Breast epithelium (tissue), 4 donors: Measurements from ENCODE around the gene AMER1. TPM values are rescaled to one million over a fixed set of nuclear protein-coding genes. Genes with fewer than 3 reads are reported as not detected.

Source experiments
- DNase-seq, 2 donors: peaks; one replicate each; pipeline ENCODE4 v3.0.0-alpha.2; 2019; ENCODE audit warnings: low spot score in 2 of 2
- H3K27ac ChIP-seq, 2 donors: fragments of 200-600 bp; sonication (generic) in 1 of 2; one replicate each; pipeline ENCODE4 v1.5.1; 2016 to 2019; ENCODE audit warnings: mild to moderate bottlenecking in 1 of 2
- H3K27me3 ChIP-seq, 2 donors: fragments of 200-600 bp; sonication (generic) in 1 of 2; one replicate each; pipeline versions ENCODE4 v1.5.1 to v1.6.0; 2017 to 2019; ENCODE audit warnings: control low read depth in 1 of 2, mild to moderate bottlenecking in 1 of 2
- H3K36me3 ChIP-seq: fragments of 200-600 bp; one replicate; pipeline ENCODE4 v1.5.1; 2019
- H3K4me1 ChIP-seq, 2 donors: fragments of 200-600 bp; sonication (generic); one replicate each; pipeline ENCODE4 v1.5.1; 2016 to 2019; ENCODE audit warnings: control low read depth in 1 of 2
- H3K4me3 ChIP-seq, 3 donors: fragments of 200-600 bp; sonication (generic); 1 replicate in 2 of 3; 2 replicates in 1 of 3; pipeline ENCODE4 v1.5.1; 2016 to 2019; ENCODE audit warnings: mild to moderate bottlenecking in 3 of 3, moderate library complexity in 2 of 3
- H3K9me3 ChIP-seq, 2 donors: fragments of 200-600 bp; sonication (generic) in 1 of 2; one replicate each; pipeline ENCODE4 v1.5.1; 2016 to 2019; ENCODE audit warnings: control low read depth in 1 of 2
- POLR2A ChIP-seq: fragments of 450-650 bp; IDR thresholded peaks from one replicate; pipeline ENCODE4 v1.6.1; 2016; ENCODE audit warnings: antibody characterized with exemption, mild to moderate bottlenecking, moderate library complexity
- POLR2AphosphoS5 ChIP-seq, 3 donors: sonication (generic); formaldehyde crosslinking; IDR thresholded peaks; one replicate each; pipeline ENCODE4 v1.6.1; 2017; ENCODE audit warnings: antibody characterized with exemption in 3 of 3
- intact Hi-C: fragments of 100-400 bp; cut with DNase I; formaldehyde crosslinking; loops from one replicate; pipeline ENCODE4 v1.15.1; 2023; ENCODE audit warnings: low total_unique reads
- total RNA-seq, 3 donors: library from RNA; depleted of rRNA; stranded (reverse); fragments of >200 nt; gene quantifications; one replicate each; pipeline ENCODE4 v1.1.0, GENCODE V29; 2016
- TF ChIP-seq, protein P1 (sequence below), 3 donors: fragments of 450-650 bp; IDR thresholded peaks; one replicate each; pipeline ENCODE4 v1.5.1; 2016 to 2017; ENCODE audit warnings: antibody characterized with exemption in 3 of 3, mild to moderate bottlenecking in 3 of 3, moderate library complexity in 3 of 3

AMER1 gene
- total RNA-seq, 3 donors from 2014 or later, result 3.7 to 5.3 (median 4.3) TPM

DNA sequence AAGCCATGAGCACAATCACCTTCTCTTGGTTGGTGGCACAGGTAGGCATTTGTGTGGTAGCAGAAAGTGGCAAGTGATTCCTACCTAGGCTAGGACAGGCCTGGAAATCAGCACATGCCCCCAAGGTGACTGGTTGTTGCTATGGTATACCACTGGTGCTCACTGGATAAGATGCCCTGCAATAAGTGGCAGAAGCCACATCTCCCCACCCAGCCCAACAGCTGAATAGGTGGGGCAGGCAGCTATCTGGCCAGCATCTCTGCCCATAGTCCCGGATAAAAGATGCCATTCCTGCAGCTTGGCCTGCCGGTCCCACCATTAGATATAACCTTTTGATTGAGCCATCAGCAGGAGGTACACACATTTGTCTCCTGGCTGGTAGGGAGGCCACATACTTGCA, 21.1 kb downstream of the AMER1 start:
- no peaks in the 10 kb centered on the region for H3K9me3 ChIP-seq
- no peaks in the 10 kb centered on the region for H3K36me3 ChIP-seq
- TF ChIP-seq, protein P1, sequence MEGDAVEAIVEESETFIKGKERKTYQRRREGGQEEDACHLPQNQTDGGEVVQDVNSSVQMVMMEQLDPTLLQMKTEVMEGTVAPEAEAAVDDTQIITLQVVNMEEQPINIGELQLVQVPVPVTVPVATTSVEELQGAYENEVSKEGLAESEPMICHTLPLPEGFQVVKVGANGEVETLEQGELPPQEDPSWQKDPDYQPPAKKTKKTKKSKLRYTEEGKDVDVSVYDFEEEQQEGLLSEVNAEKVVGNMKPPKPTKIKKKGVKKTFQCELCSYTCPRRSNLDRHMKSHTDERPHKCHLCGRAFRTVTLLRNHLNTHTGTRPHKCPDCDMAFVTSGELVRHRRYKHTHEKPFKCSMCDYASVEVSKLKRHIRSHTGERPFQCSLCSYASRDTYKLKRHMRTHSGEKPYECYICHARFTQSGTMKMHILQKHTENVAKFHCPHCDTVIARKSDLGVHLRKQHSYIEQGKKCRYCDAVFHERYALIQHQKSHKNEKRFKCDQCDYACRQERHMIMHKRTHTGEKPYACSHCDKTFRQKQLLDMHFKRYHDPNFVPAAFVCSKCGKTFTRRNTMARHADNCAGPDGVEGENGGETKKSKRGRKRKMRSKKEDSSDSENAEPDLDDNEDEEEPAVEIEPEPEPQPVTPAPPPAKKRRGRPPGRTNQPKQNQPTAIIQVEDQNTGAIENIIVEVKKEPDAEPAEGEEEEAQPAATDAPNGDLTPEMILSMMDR (IDR thresholded peaks at IDR 0.05), result no peak
- no peak for TF ChIP-seq POLR2AphosphoS5 (IDR thresholded peaks at IDR 0.05)
- no peak for TF ChIP-seq POLR2A
- H3K27ac ChIP-seq, result no peak overlapping the region
- H3K4me3 ChIP-seq, result no peak overlapping the region
- no peak for DNase-seq
- H3K27me3 ChIP-seq, result peaks cover 0 to 17% of the 10 kb centered on the region in 2 donors
- intact Hi-C loops, result no loop called here
- H3K4me1 ChIP-seq, result no peaks in the 10 kb centered on the region

DNA sequence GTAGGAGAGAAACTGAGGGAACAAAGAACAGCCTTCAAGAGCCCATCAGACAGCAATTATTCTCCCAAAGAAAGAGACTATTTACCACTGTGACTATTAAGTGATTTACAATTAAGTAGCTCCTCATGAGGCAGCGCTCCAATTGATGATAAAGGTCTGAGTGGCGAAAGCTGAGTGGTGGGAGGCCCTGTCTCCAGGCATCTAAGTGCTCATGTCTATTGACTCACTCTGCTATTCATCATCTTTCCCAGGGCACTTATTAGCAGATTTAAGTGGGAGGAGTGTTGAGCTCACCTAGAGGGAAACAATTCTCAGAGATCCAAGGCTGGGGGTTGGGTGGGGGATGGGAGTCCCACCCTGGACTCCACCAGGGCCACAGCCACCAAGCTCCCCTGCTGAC, 23.3 kb downstream of the AMER1 start:
- Histone ChIP-seq H3K36me3 (no peaks in the 10 kb centered on the region), H3K27me3 (peaks cover 0 to 24% of the 10 kb centered on the region in 2 donors), H3K4me1 (no peaks in the 10 kb centered on the region), H3K27ac (no peak overlapping the region), H3K4me3 (no peak overlapping the region), H3K9me3 (no peaks in the 10 kb centered on the region)
- intact Hi-C loops, result no loop called here
- no peak for TF ChIP-seq POLR2AphosphoS5 (IDR thresholded peaks at IDR 0.05)
- no peak for DNase-seq

DNA sequence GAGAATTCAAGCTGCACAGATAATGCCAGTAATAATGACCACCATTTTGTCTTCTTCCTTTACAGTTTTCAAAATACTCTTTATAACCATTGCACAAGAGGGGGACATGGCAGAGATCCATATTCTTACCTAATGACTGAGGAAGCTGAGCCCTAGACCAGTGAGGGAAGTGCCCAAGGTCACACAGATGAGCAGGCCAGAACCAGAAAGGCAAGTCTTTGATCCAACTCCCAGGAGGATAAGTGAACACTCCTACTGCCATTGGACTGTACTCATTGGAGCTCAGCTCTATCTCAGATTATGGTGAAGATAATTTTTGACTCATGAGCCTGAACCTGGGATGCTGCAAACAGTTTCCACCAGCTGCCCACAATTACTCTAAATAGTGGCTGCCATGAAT, 28.6 kb downstream of the AMER1 start:
- no peak for DNase-seq
- TF ChIP-seq POLR2AphosphoS5 (IDR thresholded peaks at IDR 0.05) (no peak), POLR2A (no peak)
- TF ChIP-seq, protein P1 (IDR thresholded peaks at IDR 0.05), result no peak
- H3K9me3 ChIP-seq, result no peaks in the 10 kb centered on the region
- no peaks in the 10 kb centered on the region for H3K4me1 ChIP-seq
- no peak overlapping the region for H3K27ac ChIP-seq
- peaks cover 0 to 18% of the 10 kb centered on the region in 2 donors for H3K27me3 ChIP-seq
- no peaks in the 10 kb centered on the region for H3K36me3 ChIP-seq
- no peak overlapping the region for H3K4me3 ChIP-seq
- intact Hi-C loops, result no loop called here

DNA sequence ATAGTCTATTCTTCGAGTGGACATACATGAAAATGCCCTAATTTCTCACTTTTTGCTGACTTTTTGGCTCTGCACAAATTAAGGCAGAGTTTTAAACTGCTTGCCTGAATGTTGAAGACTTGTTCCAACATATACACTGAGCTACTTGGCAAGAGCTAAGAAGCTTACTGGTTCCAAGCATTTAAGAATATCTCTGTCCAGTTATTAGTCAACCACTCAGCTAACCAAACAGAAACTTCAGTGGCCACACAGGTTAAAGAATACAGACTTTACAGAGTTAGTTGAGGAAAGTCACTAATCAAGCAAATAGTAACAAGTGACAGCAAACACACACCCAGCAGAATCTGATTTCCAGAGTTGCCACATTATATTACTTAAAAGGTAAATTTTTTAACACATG, 35.5 kb downstream of the AMER1 start:
- Histone ChIP-seq H3K4me3 (no peak overlapping the region), H3K27me3 (peaks cover 0 to 13% of the 10 kb centered on the region in 2 donors), H3K9me3 (no peaks in the 10 kb centered on the region), H3K4me1 (no peaks in the 10 kb centered on the region), H3K36me3 (no peaks in the 10 kb centered on the region), H3K27ac (no peak overlapping the region)
- TF ChIP-seq POLR2AphosphoS5 (IDR thresholded peaks at IDR 0.05) (no peak), POLR2A (no peak)
- TF ChIP-seq, protein P1 (IDR thresholded peaks at IDR 0.05), result no peak
- DNase-seq, result no peak
- intact Hi-C loops, result no loop called here

DNA sequence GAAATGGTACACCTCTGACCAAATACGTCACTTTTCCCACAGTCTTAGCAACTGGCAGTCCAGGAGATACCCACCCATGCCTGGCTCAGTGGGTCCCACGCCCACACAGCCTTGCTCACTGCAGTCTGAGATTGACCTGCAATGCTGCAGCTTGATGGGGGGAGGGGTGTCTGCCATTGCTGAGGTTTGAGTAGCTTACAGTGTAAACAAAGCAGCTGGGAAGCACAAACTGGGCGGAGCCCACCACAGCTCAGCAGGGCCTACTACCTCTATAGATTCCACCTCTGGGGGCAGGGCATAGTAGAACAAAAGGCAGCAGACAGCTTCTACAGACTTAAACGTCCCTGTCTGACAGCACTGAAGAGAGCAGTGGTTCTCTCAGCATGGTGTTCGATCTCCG, 52.7 kb downstream of the AMER1 start:
- TF ChIP-seq POLR2AphosphoS5 (IDR thresholded peaks at IDR 0.05), result no peak
- no peak for TF ChIP-seq POLR2A
- TF ChIP-seq, protein P1 (IDR thresholded peaks at IDR 0.05), result no peak
- Histone ChIP-seq H3K27ac (no peak overlapping the region), H3K4me1 (no peaks in the 10 kb centered on the region), H3K27me3 (peaks cover 0 to 10% of the 10 kb centered on the region in 2 donors), H3K9me3 (peaks cover 0 to 18% of the 10 kb centered on the region in 2 donors), H3K4me3 (no peak overlapping the region), H3K36me3 (no peaks in the 10 kb centered on the region)
- intact Hi-C loops, result no loop called here
- no peak for DNase-seq

DNA sequence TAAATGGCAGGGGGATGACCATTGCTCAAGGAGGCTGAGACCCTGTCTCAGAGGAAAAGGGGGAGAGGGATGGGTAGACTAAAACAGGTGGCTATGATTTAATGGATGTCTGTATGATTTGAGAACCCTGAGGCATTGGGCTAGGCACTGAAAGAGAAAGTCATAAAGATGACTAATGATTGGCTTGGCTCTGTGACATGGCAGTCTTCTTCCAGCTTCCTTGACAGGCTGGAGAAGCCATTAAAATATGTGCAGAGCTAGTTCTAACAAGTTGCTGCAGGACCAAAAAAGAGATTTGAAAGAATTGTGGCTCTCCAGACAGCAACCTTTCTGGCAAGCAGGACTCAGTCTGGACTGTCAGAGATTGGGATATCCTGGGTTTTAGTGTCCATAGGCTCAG, 53.6 kb downstream of the AMER1 start:
- peaks cover 0 to 10% of the 10 kb centered on the region in 2 donors for H3K27me3 ChIP-seq
- H3K4me1 ChIP-seq, result no peaks in the 10 kb centered on the region
- DNase-seq, result no peak
- intact Hi-C loops, result no loop called here
- no peak overlapping the region for H3K4me3 ChIP-seq
- no peak for TF ChIP-seq POLR2AphosphoS5 (IDR thresholded peaks at IDR 0.05)
- TF ChIP-seq POLR2A, result no peak
- TF ChIP-seq, protein P1 (IDR thresholded peaks at IDR 0.05), result no peak
- H3K9me3 ChIP-seq, result peaks cover 0 to 15% of the 10 kb centered on the region in 2 donors
- no peak overlapping the region for H3K27ac ChIP-seq
- H3K36me3 ChIP-seq, result no peaks in the 10 kb centered on the region
